Measurements from ENCODE around the gene VIPR2. TPM values are rescaled to one million over a fixed set of nuclear protein-coding genes. Genes with fewer than 3 reads are reported as not detected.
"Not testable (repeated sequence)": the region's sequence is repeated elsewhere in the genome, so short reads cannot be mapped to it uniquely, and the experiment has no call there.

Gene VIPR2
- total RNA-seq, 1 experiment from 2014 or later = not detected

GRCh38 chr7:158991824-158992621, 152.6 kb downstream of the VIPR2 start:
- no peak for DNase-seq (ENCODE audit: low spot score)

GRCh38 chr7:158988996-158989395, 155.7 kb downstream of the VIPR2 start:
- in situ Hi-C loops (cut with HindIII; ENCODE audit: low sequenced_read_pairs) = no loop called here

More at GRCh38 chr7:158991824-158992621, 152.6 kb downstream of the VIPR2 start:
- in situ Hi-C loops (cut with HindIII; ENCODE audit: low sequenced_read_pairs) = no loop called here

GRCh38 chr7:158988302-158988862, 156.3 kb downstream of the VIPR2 start:
- no peak for DNase-seq (ENCODE audit: low spot score)
- in situ Hi-C loops (cut with HindIII; ENCODE audit: low sequenced_read_pairs) = no loop called here

More at GRCh38 chr7:158988996-158989395, 155.7 kb downstream of the VIPR2 start:
- DNase-seq (ENCODE audit: low spot score) = no peak

GRCh38 chr7:158987691-158988090, 157.0 kb downstream of the VIPR2 start:
- in situ Hi-C loops (cut with HindIII; ENCODE audit: low sequenced_read_pairs) = no loop called here
- DNase-seq (ENCODE audit: low spot score) = no peak

GRCh38 chr7:158985583-158985982, 159.1 kb downstream of the VIPR2 start:
- DNase-seq (ENCODE audit: low spot score) = no peak
- in situ Hi-C loops (cut with HindIII; ENCODE audit: low sequenced_read_pairs) = no loop called here

- in situ Hi-C loops (cut with HindIII; ENCODE audit: low sequenced_read_pairs); DNase-seq (ENCODE audit: low spot score): not testable (repeated sequence)
These were observed 160.7 kb downstream of the VIPR2 start for GRCh38 chr7:158984007-158984406.

- in situ Hi-C loops (cut with HindIII; ENCODE audit: low sequenced_read_pairs); DNase-seq (ENCODE audit: low spot score): not testable (repeated sequence)
These were observed 162.6 kb downstream of the VIPR2 start for GRCh38 chr7:158982080-158982479.

- in situ Hi-C loops (cut with HindIII; ENCODE audit: low sequenced_read_pairs) = no loop called here
- no peak for DNase-seq (ENCODE audit: low spot score)
These were observed 164.9 kb downstream of the VIPR2 start for GRCh38 chr7:158979635-158980351.

GRCh38 chr7:158979023-158979529, 165.6 kb downstream of the VIPR2 start:
- DNase-seq (ENCODE audit: low spot score) = no peak
- in situ Hi-C loops (cut with HindIII; ENCODE audit: low sequenced_read_pairs) = no loop called here
